GM12872 (cell line): Measurements from ENCODE around the gene WDFY4.

Experiments
- TF ChIP-seq, protein P1 (sequence below): IDR thresholded peaks from 3 replicates; pipeline ENCODE4 v1.5.1; 2011; ENCODE audit warnings: low read depth, mild to moderate bottlenecking, low read length, moderate library complexity; ENCODE audit not compliant: insufficient read depth

The WDFY4 gene

DNA sequence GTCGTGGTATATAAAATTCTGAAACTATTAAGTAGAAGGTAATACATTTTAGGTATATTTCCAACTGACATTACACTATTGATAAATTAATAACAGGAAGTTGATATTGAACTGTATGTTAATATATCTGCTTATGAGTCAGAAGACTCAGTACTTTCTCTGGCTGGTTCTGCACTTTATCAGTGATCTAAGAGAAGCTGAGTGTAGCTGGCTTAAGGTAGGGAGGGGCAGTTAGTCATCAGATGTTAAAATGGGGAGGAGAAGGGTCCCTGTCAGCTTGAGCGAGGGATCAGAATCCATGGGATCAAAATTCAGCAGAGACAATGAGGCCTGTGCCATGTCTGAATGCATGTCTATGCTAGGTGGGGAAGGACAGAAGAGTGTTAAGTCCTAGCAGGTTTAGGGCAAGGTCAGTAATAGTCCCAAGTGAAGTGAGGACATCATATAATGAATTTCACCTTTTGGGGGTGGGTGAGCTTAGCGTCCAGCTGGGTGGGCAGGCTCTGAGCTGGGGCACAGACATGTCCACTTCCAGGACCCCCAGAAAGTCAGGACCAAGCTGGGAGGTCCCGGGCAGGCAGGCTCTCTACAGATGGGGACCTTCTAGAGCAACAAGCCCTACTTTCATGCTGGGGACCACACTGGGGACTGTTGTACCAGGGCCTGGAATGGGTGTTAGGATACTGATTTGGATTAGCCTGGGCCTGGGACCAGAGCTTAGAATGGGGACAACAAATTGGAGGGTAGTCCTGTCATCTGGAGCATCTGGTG is 82.9 kb downstream of the WDFY4 start:
- TF ChIP-seq, protein P1, sequence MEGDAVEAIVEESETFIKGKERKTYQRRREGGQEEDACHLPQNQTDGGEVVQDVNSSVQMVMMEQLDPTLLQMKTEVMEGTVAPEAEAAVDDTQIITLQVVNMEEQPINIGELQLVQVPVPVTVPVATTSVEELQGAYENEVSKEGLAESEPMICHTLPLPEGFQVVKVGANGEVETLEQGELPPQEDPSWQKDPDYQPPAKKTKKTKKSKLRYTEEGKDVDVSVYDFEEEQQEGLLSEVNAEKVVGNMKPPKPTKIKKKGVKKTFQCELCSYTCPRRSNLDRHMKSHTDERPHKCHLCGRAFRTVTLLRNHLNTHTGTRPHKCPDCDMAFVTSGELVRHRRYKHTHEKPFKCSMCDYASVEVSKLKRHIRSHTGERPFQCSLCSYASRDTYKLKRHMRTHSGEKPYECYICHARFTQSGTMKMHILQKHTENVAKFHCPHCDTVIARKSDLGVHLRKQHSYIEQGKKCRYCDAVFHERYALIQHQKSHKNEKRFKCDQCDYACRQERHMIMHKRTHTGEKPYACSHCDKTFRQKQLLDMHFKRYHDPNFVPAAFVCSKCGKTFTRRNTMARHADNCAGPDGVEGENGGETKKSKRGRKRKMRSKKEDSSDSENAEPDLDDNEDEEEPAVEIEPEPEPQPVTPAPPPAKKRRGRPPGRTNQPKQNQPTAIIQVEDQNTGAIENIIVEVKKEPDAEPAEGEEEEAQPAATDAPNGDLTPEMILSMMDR: no peak

DNA sequence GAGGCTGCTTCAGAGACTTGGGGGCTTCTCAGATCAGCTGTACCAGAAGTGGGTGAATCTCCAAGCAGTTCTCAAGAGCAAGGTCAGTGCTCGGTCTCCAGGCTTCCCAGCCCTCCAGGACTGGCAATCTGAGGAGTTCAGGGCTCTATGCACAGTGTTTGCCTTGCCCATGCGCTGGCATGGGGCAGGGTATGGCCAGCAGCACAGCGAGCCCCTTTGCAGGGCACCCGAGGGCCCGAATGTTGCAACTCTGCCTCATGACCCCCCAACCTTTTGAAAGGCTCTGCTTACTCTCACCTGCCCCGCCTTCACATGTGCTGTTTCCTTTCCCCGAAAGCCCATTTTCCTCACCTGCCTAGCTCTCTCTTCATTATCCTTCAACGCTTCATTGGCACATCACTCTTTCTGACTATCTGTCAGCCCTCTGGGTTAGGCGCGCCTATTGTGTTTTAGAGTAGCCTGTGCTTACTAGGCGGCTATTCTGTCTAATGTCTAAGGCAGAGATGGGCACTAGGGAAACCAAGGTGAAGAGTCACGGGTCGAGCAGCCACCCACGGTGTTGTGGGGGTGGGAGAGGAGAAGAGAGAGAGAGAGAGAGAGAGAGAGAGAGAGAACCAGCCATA is 83.6 kb downstream of the WDFY4 start:
- TF ChIP-seq, protein P1: no peak

DNA sequence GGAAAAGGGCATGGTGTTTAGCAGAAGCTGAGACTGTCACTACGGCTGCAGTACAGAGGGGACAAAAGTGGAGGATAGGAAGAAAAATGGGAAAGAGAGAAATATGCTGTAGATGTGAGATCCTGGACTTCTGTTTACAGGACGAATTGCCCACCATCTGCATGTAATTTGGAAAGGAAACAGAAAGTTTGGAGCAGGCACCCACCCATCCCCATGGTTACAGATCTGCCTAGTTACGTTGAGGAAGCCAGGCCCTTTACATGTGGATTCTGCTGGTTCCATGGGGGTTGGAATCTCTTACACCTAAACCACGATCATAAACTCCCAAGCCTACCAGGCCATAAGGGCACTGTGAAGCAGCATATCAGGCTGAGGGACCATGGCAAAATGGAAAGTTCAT is 84.3 kb downstream of the WDFY4 start:
- TF ChIP-seq, protein P1: no peak

DNA sequence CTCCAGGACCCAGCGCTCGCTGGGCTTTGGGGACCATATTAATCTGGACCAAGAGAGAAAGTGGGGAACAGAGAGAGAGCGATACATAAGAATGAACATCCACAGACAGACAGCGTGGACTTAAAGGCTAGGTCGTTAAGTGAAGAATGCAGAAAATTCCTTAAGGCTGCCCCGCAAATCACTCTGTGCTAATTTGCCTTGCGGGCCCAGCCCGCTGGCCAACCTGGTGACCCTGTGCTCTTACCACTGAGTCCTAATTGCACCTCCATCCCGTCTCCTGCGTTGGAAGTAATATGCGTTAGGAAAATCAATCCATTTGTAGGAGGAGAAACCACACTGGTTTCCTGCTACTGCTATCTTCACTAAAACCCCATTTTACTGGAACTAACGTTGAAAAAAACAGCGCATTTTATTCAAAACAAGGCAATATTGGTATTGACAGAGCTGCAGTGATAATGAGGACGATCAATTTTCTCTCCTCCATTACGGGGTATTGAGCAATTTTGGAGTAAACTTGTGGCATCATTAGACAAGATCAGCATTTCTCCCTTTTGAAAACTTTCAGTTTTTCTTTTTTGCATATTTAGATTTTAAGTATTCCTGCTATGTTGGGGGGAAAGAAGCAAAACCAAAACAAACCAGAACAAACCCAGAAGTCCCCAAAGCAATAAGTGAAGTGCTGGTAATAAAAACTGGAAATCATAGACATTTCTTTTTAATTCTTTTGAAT is 85.2 kb downstream of the WDFY4 start:
- TF ChIP-seq, protein P1: no peak

DNA sequence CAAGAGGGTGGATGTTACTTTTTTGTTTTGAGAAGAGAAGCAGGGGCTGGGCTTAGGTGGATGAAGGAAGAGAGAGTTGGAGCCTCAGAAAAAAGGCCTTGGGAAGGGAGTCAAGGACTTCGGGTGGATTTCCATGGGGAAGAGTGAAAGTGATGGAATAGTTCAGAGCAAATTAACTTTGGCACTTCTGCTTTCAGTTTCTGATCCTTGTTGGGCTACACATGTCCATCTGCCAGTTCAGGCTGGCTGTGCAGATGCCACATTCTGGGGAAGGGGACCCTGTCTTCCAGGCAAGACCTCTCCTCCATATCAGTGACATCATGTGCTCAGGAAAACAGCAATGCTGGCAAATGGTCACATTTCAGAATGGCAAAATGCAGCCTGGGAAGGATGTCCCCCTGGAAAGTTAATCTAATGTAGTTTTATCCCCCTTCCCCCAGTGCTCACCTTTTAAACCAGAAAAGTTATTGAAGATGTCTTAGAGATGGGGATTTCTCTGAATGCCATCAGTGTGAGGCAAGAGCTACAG is 86.0 kb downstream of the WDFY4 start:
- TF ChIP-seq, protein P1: no peak

DNA sequence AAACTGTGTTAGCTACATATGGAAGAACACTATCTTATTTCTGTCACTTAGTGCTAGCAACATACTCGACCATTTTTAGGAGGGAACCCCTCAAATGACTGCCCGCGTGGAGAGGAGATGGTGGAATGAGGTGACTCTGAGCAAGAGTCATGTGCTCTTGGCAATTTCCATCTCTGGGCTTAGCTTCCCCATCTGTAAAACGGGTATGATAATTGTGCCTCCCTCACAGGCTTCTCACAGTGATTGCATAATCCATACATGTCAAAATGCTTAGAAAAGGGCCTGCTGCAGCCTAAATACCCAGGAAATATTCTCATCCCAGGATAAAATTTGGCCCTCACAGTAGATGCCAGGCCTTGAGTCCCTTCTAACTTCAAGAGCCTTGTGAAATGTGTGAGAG is 86.6 kb downstream of the WDFY4 start:
- TF ChIP-seq, protein P1: no peak

DNA sequence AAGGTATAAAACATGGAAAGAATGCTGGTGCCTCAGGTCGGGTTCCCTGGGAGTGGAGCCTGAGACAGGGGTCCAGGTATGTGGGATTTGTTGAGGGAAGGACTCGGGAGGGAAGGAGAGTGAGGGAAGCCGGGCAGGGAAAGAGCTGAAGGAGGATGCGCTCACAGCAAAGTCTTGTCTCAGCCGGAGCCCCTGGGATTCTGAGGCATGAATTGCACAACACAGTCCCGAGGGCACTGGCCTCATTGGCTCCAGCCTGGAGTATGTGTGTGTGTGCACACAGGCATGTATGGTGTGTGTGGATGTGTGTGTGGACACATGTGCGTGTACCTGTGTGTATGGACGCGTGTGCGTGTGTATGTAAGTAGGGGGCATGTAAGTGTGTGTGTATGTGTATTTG is 87.4 kb downstream of the WDFY4 start:
- TF ChIP-seq, protein P1: no peak
